Activated B cell treated with CpG ODN at 0.5 μM for 24 hours (primary cell): ENCODE results near the gene NUP54. TPM values are rescaled to one million over a fixed set of nuclear protein-coding genes. Genes with fewer than 3 reads are reported as not detected.

Experiments used
- ATAC-seq: fragments of 200-7000 bp; cut with Tn5 transposase; one replicate; pipeline ENCODE4 v1.10.0; 2021; ENCODE audit warnings: low read depth, mild to moderate bottlenecking, moderate library complexity
- CTCF ChIA-PET: fragments of 350-600 bp; sonication (Branson Sonifier 250); formaldehyde crosslinking; loops from one replicate; lab custom pipeline; 2021; ENCODE audit warnings: antibody characterized with exemption; lab: Charles Lee
- POLR2A ChIA-PET: fragments of 350-600 bp; sonication (Branson Sonifier 250); formaldehyde crosslinking; loops from one replicate; lab custom pipeline; 2021; ENCODE audit warnings: antibody characterized with exemption; lab: Charles Lee
- DNase-seq: peaks from one replicate; pipeline ENCODE4 v3.0.0; 2022
- H3K27ac Mint-ChIP-seq: one replicate; pipeline ENCODE4 v1.8.0; 2020; ENCODE audit warnings: mixed read lengths
- H3K27me3 Mint-ChIP-seq: one replicate; pipeline ENCODE4 v1.8.0; 2021; ENCODE audit warnings: mixed read lengths
- H3K36me3 Mint-ChIP-seq: one replicate; pipeline ENCODE4 v1.8.0; 2021; ENCODE audit warnings: low read depth, mixed read lengths
- H3K4me1 Mint-ChIP-seq: one replicate; pipeline ENCODE4 v1.8.0; 2021; ENCODE audit warnings: mixed read lengths
- H3K4me3 Mint-ChIP-seq: one replicate; pipeline ENCODE4 v1.8.0; 2020; ENCODE audit warnings: mild to moderate bottlenecking, mixed read lengths
- H3K9me3 Mint-ChIP-seq: one replicate; pipeline ENCODE4 v1.8.0; 2020; ENCODE audit warnings: mixed read lengths
- CTCF ChIP-seq: fragments of 200-600 bp; IDR thresholded peaks from one replicate; pipeline ENCODE4 v1.8.0; 2022; ENCODE audit warnings: antibody characterized with exemption, mild to moderate bottlenecking
- intact Hi-C: fragments of 100-400 bp; cut with micrococcal nuclease; formaldehyde crosslinking; loops from one replicate; pipeline ENCODE4 v1.15.1; 2024
- total RNA-seq: library from RNA; stranded (reverse); gene quantifications from 2 replicates; pipeline ENCODE4 v1.2.3, GENCODE V29; 2022

NUP54 gene
- total RNA-seq, 1 donor from 2014 or later = 58.9 TPM

DNA sequence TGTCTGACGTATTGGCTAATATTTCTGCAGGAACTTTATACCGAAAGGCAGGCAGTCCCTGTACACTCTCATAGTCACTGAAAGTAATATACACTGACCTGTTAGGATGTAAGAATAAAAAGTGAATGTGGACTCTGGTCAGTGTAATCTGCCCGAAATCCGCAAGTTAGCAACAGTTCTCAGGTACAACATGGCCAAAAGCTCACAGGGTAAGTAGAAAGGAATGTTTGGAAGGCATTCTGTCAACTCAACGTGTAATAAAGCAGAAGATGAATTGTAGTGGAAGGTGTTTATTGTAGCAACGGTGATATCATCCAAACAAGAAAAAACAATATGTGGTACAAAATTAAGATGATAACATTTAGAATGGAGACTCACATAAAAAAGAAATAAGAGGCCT lies 26.0 kb upstream of the NUP54 start:
- Mint-ChIP-seq H3K4me1 (peaks cover 5% of the 10 kb centered on the region), H3K27ac (no peak overlapping the region), H3K4me3 (no peak overlapping the region), H3K9me3 (no peaks in the 10 kb centered on the region), H3K36me3 (peaks cover 57% of the 10 kb centered on the region), H3K27me3 (no peaks in the 10 kb centered on the region)
- DNase-seq = no peak
- TF ChIP-seq CTCF = no peak
- intact Hi-C loops = no loop called here
- POLR2A ChIA-PET = no interaction called here
- CTCF ChIA-PET = no interaction called here
- no peak for ATAC-seq

DNA sequence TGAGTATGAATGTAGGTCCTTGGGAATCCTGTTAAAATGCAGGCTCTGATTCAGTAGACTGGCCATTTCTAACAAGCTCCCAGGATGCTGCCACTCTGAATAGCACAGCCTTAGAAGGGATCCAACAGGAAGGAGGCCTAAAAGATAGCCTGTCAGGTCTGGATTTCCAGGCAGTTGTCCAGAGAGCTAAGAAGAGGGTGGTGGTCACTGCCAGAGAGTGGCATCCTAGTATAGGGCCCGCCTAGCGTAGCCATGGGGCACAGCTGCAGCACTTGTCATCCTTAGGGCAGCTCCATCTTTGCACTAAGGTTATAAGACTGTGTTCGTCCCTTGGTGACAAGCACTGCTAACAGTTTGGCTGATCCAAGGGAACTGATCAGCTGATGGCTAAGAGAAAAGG lies 20.5 kb upstream of the NUP54 start:
- no peak for TF ChIP-seq CTCF
- no peaks in the 10 kb centered on the region for H3K4me1 Mint-ChIP-seq
- no peak for ATAC-seq
- no peak overlapping the region for H3K27ac Mint-ChIP-seq
- intact Hi-C loops = no loop called here
- peaks cover 60% of the 10 kb centered on the region for H3K36me3 Mint-ChIP-seq
- CTCF ChIA-PET = interaction anchor here (0.7 kb wide), 1 partner anchor 1556 kb away, joined by 4 read pairs; no protein-coding TSS in a partner anchor
- no peak overlapping the region for H3K4me3 Mint-ChIP-seq
- no peaks in the 10 kb centered on the region for H3K27me3 Mint-ChIP-seq
- H3K9me3 Mint-ChIP-seq = no peaks in the 10 kb centered on the region
- DNase-seq = no peak
- POLR2A ChIA-PET = no interaction called here

- H3K4me3 Mint-ChIP-seq = no peak overlapping the region
- intact Hi-C loops = no loop called here
- no peak for DNase-seq
- no peak for TF ChIP-seq CTCF
- H3K36me3 Mint-ChIP-seq = peaks cover 68% of the 10 kb centered on the region
- no peak overlapping the region for H3K27ac Mint-ChIP-seq
- ATAC-seq = no peak
- ChIA-PET POLR2A (no interaction called here), CTCF (interaction anchor here (1.5 kb wide), 1 partner anchor 13 kb away, joined by 3 read pairs; no protein-coding TSS in a partner anchor)
- no peaks in the 10 kb centered on the region for H3K27me3 Mint-ChIP-seq
- H3K9me3 Mint-ChIP-seq = no peaks in the 10 kb centered on the region
- no peaks in the 10 kb centered on the region for H3K4me1 Mint-ChIP-seq
Measured at GRCh38 chr4:76166480-76166879, 18.3 kb upstream of the NUP54 start.

DNA sequence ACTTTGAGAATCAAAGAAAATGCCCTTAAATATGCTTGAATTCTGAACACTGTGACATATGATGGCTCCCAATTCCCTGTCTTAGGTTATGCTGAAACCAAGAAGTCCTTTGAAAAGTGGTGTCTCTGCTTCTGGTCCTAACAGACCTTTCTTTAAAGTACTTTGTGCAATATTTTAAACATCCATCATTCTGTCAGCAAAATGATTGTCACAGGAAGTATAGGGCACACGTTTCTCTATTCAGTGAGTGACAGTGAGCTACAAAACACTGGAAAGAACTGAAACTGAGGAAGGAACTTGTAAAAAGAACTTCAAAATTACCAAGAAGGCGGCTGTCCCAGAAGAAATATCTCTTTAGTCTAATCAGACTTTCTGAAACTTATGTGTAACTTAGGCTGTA lies 12.2 kb upstream of the NUP54 start:
- no peak for ATAC-seq
- peaks cover 40% of the 10 kb centered on the region for H3K36me3 Mint-ChIP-seq
- POLR2A ChIA-PET = no interaction called here
- no peak overlapping the region for H3K4me3 Mint-ChIP-seq
- DNase-seq = no peak
- TF ChIP-seq CTCF = no peak
- intact Hi-C loops = no loop called here
- H3K27ac Mint-ChIP-seq = no peak overlapping the region
- CTCF ChIA-PET = interaction anchor here (0.6 kb wide), 1 partner anchor 25 kb away, joined by 3 read pairs; no protein-coding TSS in a partner anchor
- no peaks in the 10 kb centered on the region for H3K4me1 Mint-ChIP-seq
- H3K9me3 Mint-ChIP-seq = no peaks in the 10 kb centered on the region
- no peaks in the 10 kb centered on the region for H3K27me3 Mint-ChIP-seq

GRCh38 chr4:76156635-76157034 lies 8.4 kb upstream of the NUP54 start:
- Mint-ChIP-seq H3K27ac (no peak overlapping the region), H3K4me3 (no peak overlapping the region), H3K9me3 (peaks cover 5% of the 10 kb centered on the region), H3K36me3 (peaks cover 19% of the 10 kb centered on the region), H3K27me3 (no peaks in the 10 kb centered on the region), H3K4me1 (no peaks in the 10 kb centered on the region)
- ChIA-PET CTCF (interaction anchor here (1.1 kb wide), 1 partner anchor 24 kb away, joined by 3 read pairs; no protein-coding TSS in a partner anchor), POLR2A (no interaction called here)
- TF ChIP-seq CTCF = no peak
- DNase-seq = no peak
- intact Hi-C loops = no loop called here
- ATAC-seq = no peak
